ENCODE results near the gene INCENP.

GRCh38 chr11:62137881-62138629, 14.2 kb downstream of the INCENP start:
- TF ChIP-seq TAF1 (IDR thresholded peaks at IDR 0.05; ENCODE audit: borderline replicate concordance, low read depth, low read length): no peak
- no peak for TF ChIP-seq FOS (IDR thresholded peaks at IDR 0.05; ENCODE audit: borderline replicate concordance, extremely low read depth, insufficient read length)
- no peak for TF ChIP-seq ATF2 (IDR thresholded peaks at IDR 0.05; ENCODE audit: low read length)
- TF ChIP-seq NR2C2 (IDR thresholded peaks at IDR 0.05; ENCODE audit: borderline replicate concordance, control insufficient read depth, insufficient read length, low read depth): no peak
- no peak for TF ChIP-seq PRDM15 (CRISPR knock-in tag; IDR thresholded peaks at IDR 0.05)
- no peak for TF ChIP-seq BMI1 (IDR thresholded peaks at IDR 0.05; ENCODE audit: borderline replicate concordance)
- no peak for TF ChIP-seq ATF3 (IDR thresholded peaks at IDR 0.05; ENCODE audit: borderline replicate concordance, extremely low read depth, low read depth, low read length)
- TF ChIP-seq WRNIP1 (IDR thresholded peaks at IDR 0.05; ENCODE audit: borderline replicate concordance, low read depth, low read length): no peak
- no peak for TF ChIP-seq CREB1 (IDR thresholded peaks at IDR 0.05; ENCODE audit: low read depth)
- TF ChIP-seq ZBED1 (IDR thresholded peaks at IDR 0.05; ENCODE audit: borderline replicate concordance): no peak
- TF ChIP-seq CTCF (IDR thresholded peaks at IDR 0.05 in 2 of 3, conservative IDR thresholded peaks at IDR 0.05 in 1 of 3; ENCODE audit: control insufficient read depth in 2 of 3, extremely low read depth in 1 of 3, insufficient read depth in 1 of 3, low read depth in 3 of 3, low read length in 3 of 3): no peak
- TF ChIP-seq ZZZ3 (IDR thresholded peaks at IDR 0.05; ENCODE audit: control insufficient read depth, insufficient read length, low read depth): no peak
- TF ChIP-seq PAX8 (IDR thresholded peaks at IDR 0.05): no peak
- TF ChIP-seq POLR2AphosphoS5 (IDR thresholded peaks at IDR 0.05; ENCODE audit: low read length): no peak
